GM12892 (cell line): Measurements from ENCODE around the gene ETFBKMT.

ENCODE experiments used
- POLR2A ChIP-seq: IDR thresholded peaks from 2 replicates; pipeline ENCODE4 v1.6.1; 2011; ENCODE audit warnings: low read depth, low read length, control low read depth
- POLR2AphosphoS5 ChIP-seq: IDR thresholded peaks from 2 replicates; pipeline ENCODE4 v1.6.1; 2011; ENCODE audit warnings: low read depth, low read length, control low read depth

DNA sequence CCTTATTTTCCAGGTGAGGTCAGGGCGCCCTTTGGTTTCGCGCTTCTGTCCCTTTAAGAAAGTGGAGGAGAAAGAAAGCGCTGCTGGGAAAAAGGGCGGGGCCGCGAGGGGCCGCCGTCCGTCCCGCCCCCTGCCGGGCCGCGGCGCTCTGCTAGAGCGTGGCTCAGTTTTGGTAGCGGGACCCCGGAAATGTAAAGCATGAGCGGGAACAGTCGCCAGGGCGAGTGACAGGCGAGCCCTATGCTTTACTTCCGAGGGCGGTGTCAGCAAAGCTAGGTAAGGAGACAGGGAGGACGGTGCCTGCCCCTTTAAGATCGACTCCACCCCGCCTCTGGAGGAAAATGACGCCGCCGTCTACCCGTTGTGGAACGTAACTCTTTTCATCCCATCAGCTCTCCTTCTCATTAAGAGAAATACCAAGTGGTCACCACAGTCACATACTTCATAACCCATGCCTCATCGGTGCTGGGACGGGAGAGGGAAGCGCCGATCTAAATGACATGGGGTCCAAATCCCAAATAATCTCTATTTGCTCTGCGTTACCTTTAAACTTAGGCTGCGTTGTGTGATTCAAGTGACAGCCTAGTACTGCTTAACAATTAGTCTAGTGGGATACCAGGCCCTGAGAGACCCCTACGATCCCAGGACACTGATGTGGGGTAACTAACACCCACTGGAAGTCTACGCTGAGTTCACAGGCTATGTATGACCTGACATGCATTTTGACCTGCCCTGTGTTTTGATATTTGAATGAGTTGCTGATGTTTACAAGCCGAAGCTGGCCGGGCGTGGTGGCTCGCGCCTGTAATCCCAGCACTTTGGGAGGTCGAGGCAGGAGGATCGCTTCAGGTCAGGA lies at the start of gene ETFBKMT:
- peak; percentile 40; the same call in 1 of the 2 replicates for TF ChIP-seq POLR2AphosphoS5
- peak; percentile 61; the same call in 1 of the 2 replicates for TF ChIP-seq POLR2A
